K562 (cell line): ENCODE results near the gene ITPR1. TPM values are rescaled to one million over a fixed set of nuclear protein-coding genes. Genes with fewer than 3 reads are reported as not detected.

ENCODE experiments used
- E2F6 ChIP-seq, 2 experiments: IDR thresholded peaks; 2 replicates each; pipeline ENCODE4 v1.6.1; 2011; ENCODE audit warnings: borderline replicate concordance in 1 of 2, control low read depth in 1 of 2, low read depth in 1 of 2, low read length in 1 of 2, mild to moderate bottlenecking in 1 of 2, mixed read lengths in 1 of 2, moderate library complexity in 1 of 2; ENCODE audit not compliant: insufficient read depth in 1 of 2, insufficient read length in 1 of 2, poor library complexity in 1 of 2, severe bottlenecking in 1 of 2; ENCODE audit errors: extremely low read depth in 1 of 2
- HMBOX1 ChIP-seq: sonication (generic); IDR thresholded peaks from 2 replicates; pipeline ENCODE4 v1.6.1; 2016
- MTF1 ChIP-seq: fragments of 250-450 bp; sonication (Bioruptor Pico); IDR thresholded peaks from 2 replicates; pipeline ENCODE4 v1.9.0; 2021; ENCODE audit warnings: moderate library complexity, mild to moderate bottlenecking, inconsistent platforms, borderline replicate concordance
- NRF1 ChIP-seq, 2 experiments: fragments of 450-650 bp; IDR thresholded peaks in 1 of 2; conservative IDR thresholded peaks in 1 of 2; 2 replicates each; pipeline ENCODE4 v1.6.1; 2014; ENCODE audit warnings: mild to moderate bottlenecking in 2 of 2
- PKNOX1 ChIP-seq: fragments of 450-650 bp; IDR thresholded peaks from 2 replicates; pipeline ENCODE4 v1.6.1; 2016
- RUNX1 ChIP-seq: sonication (generic); IDR thresholded peaks from 2 replicates; pipeline ENCODE4 v1.6.1; 2016; ENCODE audit warnings: antibody characterized with exemption, low read depth
- TRIM24 ChIP-seq, 2 experiments: fragments of 450-650 bp; IDR thresholded peaks; 2 replicates each; pipeline ENCODE4 v1.6.1; 2016
- TRIM25 ChIP-seq: fragments of 450-650 bp; IDR thresholded peaks from 2 replicates; pipeline ENCODE4 v1.7.0; 2016; ENCODE audit warnings: borderline replicate concordance
- ZBTB43 ChIP-seq: sonication (generic); formaldehyde crosslinking; IDR thresholded peaks from 2 replicates; pipeline ENCODE4 v1.8.0; 2023; ENCODE audit warnings: mild to moderate bottlenecking, missing genetic modification reagents
- ZEB2 ChIP-seq: fragments of 450-650 bp; IDR thresholded peaks from 2 replicates; pipeline ENCODE4 v1.6.1; 2016
- ZNF316 ChIP-seq: fragments of 450-650 bp; IDR thresholded peaks from 2 replicates; pipeline ENCODE4 v1.6.1; 2016
- ZNF639 ChIP-seq, 2 experiments: fragments of 200-800 bp in 1 of 2; sonication (Bioruptor generic) in 1 of 2; sonication (generic) in 1 of 2; formaldehyde crosslinking in 1 of 2; IDR thresholded peaks in 1 of 2; conservative IDR thresholded peaks in 1 of 2; 2 replicates each; pipeline versions ENCODE4 v1.5.0 to v1.6.1; 2016 to 2020; ENCODE audit warnings: missing compliant biosample characterization in 1 of 2, missing genetic modification characterization in 1 of 2, missing genetic modification reagents in 1 of 2
- ZNF778 ChIP-seq: fragments of 450-650 bp; formaldehyde crosslinking; IDR thresholded peaks from 2 replicates; pipeline ENCODE4 v1.4.0; 2020; ENCODE audit warnings: mild to moderate bottlenecking, moderate library complexity
- polyA plus RNA-seq, 8 experiments: library from polyadenylated mRNA; depleted of rRNA in 4 of 8; stranded (reverse) in 5 of 8; unstranded in 3 of 8; fragments of >200 nt; fragmentation: Nextera tagmentation in 2 of 8; fragmentation: Illumina TruSeq in 1 of 8; extraction: Ambion mirVana in 2 of 8; extraction: Trizol in 1 of 8; gene quantifications; 2 replicates each; pipeline versions ENCODE4 v1.2.1 to v1.2.3, GENCODE V29; 2011 to 2014; ENCODE audit warnings: inconsistent platforms in 1 of 8, missing spikeins in 1 of 8
- total RNA-seq, 7 experiments: library from RNA; depleted of rRNA in 6 of 7; stranded (reverse); fragments of >200 nt in 6 of 7; fragmentation: Illumina TruSeq in 2 of 7; extraction: Trizol in 2 of 7; gene quantifications; 2 replicates each; pipeline versions ENCODE4 v1.2.1 to v1.2.3, GENCODE V29; 2011 to 2021; ENCODE audit warnings: low replicate concordance in 1 of 7
- TF ChIP-seq, protein P1 (sequence below): sonication (generic); formaldehyde crosslinking; IDR thresholded peaks from 2 replicates; pipeline ENCODE4 v1.8.0; 2022; ENCODE audit warnings: missing genetic modification reagents, mild to moderate bottlenecking, moderate library complexity, borderline replicate concordance
- TF ChIP-seq, protein P2 (sequence below): sonication (generic); formaldehyde crosslinking; IDR thresholded peaks from 2 replicates; pipeline ENCODE4 v1.9.0; 2022; ENCODE audit warnings: mild to moderate bottlenecking, missing genetic modification reagents

The ITPR1 gene
- total and polyA plus RNA-seq, 9 of the 15 experiments (the other 6 are each of a cell fraction or from before 2014, with no cell fraction given): 22.4 to 40.0 (median 27.4) TPM

DNA sequence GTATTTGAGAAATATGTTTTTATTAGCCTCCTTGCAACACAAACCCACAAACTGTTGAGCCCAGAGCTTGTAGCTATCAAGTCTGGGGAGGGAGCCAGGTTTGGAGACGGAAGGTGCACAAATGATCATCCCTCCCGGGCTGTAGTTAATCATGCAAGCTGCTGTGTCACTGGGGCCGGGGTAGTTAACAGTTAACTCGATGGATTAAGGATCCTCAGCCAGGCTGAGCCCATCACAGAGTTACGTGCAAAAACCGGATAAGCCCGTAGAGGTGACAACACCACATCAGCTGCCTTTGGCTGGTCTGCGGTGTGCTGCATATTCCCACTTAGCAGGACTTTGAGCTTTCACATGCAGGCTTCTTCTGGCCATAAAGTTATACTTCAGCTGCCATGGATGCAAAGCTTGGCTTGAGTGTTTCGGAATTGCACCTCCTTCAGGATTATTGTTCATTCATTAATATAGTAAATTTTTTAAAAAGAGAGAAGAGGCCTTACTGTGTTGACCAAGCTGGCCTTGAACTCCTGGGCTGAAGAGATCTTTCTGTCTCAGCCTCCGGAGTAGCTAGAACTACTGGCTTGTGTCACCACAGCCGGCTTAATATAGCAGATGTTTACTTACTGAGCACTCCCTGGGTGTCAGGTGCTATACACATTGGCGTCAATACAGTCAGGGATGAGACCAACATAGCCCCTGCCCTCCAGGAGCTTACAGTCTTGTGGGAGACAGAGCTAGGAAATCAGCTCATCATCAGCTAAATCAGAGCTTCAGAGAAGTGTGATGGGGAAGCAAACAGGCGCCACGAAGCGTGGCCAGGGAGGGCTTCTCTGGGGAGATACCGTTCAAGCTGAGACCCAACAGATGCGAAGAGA is 259.3 kb downstream of the ITPR1 start (continued):
- peak in 1 of 2 experiments; percentile 28; a peak in 1 of 4 replicates for TF ChIP-seq ZNF639 (CRISPR knock-in tag; conservative IDR thresholded peaks at IDR 0.05 in 1 of 2, IDR thresholded peaks at IDR 0.05 in 1 of 2)
- peak in 1 of 2 experiments; percentile 59; a peak in 2 of 4 replicates for TF ChIP-seq TRIM24 (IDR thresholded peaks at IDR 0.05)
- TF ChIP-seq TRIM25: no peak
- peak; percentile 43; the same call in 1 of the 2 replicates for TF ChIP-seq PKNOX1
- TF ChIP-seq ZNF778: no peak
- TF ChIP-seq NRF1 (conservative IDR thresholded peaks at IDR 0.05 in 1 of 2, IDR thresholded peaks at IDR 0.05 in 1 of 2): no peak
- TF ChIP-seq, protein P1, sequence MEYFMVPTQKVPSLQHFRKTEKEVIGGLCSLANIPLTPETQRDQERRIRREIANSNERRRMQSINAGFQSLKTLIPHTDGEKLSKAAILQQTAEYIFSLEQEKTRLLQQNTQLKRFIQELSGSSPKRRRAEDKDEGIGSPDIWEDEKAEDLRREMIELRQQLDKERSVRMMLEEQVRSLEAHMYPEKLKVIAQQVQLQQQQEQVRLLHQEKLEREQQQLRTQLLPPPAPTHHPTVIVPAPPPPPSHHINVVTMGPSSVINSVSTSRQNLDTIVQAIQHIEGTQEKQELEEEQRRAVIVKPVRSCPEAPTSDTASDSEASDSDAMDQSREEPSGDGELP (CRISPR knock-in tag): peak; percentile 16; the same call in 1 of the 2 replicates
- no peak for TF ChIP-seq ZBTB43 (CRISPR knock-in tag)
- TF ChIP-seq ZEB2: no peak
- peak; percentile 95 for TF ChIP-seq HMBOX1
- TF ChIP-seq E2F6 (IDR thresholded peaks at IDR 0.05; ENCODE audit: borderline replicate concordance in 1 of 2, extremely low read depth in 1 of 2, insufficient read depth in 1 of 2, insufficient read length in 1 of 2, low read depth in 1 of 2, low read length in 1 of 2, poor library complexity in 1 of 2, severe bottlenecking in 1 of 2): peak in 1 of 2 experiments; percentile 31
- peak; percentile 72 for TF ChIP-seq ZNF316
- TF ChIP-seq MTF1 (CRISPR knock-in tag): no peak
- TF ChIP-seq, protein P2, sequence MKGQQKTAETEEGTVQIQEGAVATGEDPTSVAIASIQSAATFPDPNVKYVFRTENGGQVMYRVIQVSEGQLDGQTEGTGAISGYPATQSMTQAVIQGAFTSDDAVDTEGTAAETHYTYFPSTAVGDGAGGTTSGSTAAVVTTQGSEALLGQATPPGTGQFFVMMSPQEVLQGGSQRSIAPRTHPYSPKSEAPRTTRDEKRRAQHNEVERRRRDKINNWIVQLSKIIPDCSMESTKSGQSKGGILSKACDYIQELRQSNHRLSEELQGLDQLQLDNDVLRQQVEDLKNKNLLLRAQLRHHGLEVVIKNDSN (CRISPR knock-in tag): no peak
- TF ChIP-seq RUNX1: no peak
